ENCODE results near the gene FCER1G.
A peak's percentile ranks its signal among the peaks of the same experiment; 100 is the strongest.

DNA sequence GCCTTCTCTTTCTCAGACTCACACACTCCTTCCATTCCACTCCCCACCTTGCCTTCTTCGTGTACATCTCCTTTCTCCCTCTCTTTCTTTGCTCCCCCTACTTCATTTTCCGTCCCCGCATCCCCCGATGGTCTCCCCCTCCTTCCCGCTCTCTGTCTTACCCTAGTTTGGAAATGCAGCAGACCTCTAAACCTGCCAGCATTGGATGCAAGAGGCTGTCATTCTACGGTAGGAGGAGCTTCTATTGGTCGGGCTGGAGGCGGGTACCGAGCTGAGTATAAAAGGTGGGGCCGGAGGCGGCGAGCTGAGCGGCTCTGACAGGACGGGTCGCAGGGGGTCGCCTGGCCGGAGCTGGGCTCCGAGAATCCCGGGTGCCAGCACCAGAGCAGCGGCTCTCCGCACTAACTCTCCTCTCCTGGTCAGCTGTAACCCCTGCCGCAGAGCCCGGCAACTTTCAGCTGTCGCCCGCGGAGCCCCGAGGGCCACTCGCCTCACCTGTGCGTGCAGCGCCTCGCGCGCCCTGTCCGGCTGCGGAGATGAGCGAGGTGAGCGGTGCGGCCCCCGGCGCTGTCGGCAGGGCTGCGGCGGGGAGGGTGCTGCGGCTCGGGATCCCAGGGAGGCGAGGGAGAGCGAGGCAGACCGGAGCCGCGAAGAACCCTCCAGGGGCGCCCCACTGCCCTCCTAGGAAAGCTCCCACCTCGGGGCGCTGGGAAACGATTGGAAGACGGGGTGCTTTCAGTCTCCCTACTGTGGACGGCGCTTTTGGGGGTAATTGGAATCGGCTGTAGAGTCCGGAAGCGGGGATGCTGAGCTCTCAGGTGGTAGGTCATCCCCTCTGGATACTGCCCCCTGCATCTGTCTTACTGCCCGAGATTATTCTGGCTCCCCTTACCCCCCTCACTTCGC is 43.6 kb downstream of the FCER1G start, which contains the start of gene PCP4L1:
- TF ChIP-seq, protein P1, sequence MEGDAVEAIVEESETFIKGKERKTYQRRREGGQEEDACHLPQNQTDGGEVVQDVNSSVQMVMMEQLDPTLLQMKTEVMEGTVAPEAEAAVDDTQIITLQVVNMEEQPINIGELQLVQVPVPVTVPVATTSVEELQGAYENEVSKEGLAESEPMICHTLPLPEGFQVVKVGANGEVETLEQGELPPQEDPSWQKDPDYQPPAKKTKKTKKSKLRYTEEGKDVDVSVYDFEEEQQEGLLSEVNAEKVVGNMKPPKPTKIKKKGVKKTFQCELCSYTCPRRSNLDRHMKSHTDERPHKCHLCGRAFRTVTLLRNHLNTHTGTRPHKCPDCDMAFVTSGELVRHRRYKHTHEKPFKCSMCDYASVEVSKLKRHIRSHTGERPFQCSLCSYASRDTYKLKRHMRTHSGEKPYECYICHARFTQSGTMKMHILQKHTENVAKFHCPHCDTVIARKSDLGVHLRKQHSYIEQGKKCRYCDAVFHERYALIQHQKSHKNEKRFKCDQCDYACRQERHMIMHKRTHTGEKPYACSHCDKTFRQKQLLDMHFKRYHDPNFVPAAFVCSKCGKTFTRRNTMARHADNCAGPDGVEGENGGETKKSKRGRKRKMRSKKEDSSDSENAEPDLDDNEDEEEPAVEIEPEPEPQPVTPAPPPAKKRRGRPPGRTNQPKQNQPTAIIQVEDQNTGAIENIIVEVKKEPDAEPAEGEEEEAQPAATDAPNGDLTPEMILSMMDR (IDR thresholded peaks at IDR 0.05): peak; percentile 7
- TF ChIP-seq EZH2 (IDR thresholded peaks at IDR 0.05): peak; percentile 66
